GM19099 (cell line): ENCODE measurements around the gene ERFL.

Experiments
- POLR2A ChIP-seq: IDR thresholded peaks from 3 replicates; pipeline ENCODE4 v1.6.1; 2011; ENCODE audit warnings: low read depth; ENCODE audit not compliant: insufficient read length; ENCODE audit errors: extremely low read depth

The ERFL gene

GRCh38 chr19:41933693-41934426 lies 5.6 kb upstream of the ERFL start:
- no peak for TF ChIP-seq POLR2A

- TF ChIP-seq POLR2A = no peak
Measured at GRCh38 chr19:41932720-41933332, 4.6 kb upstream of the ERFL start.

DNA sequence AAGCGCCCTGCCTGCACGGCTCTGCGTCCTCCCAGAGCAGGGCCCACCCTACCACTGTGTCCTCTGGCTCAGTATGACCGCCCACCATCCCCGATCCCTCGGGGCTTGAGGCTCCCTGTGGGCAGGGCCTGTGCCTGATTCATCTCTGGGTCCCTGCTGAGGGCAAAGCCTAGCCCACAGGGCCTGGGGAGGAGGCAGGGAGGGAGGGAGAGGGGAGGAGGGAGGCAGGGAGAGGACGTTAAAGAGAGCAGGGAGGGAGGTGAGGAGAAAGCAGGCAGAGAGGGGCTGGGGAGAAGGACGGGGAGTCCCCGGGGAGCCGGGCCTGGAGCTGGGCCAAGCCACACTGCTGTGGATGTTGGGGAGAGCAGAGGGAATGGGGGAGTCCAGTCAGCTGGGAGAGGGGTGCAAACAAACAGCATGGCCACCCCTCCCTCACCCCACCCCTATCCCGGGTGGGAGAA lies 4.0 kb upstream of the ERFL start:
- TF ChIP-seq POLR2A = no peak

DNA sequence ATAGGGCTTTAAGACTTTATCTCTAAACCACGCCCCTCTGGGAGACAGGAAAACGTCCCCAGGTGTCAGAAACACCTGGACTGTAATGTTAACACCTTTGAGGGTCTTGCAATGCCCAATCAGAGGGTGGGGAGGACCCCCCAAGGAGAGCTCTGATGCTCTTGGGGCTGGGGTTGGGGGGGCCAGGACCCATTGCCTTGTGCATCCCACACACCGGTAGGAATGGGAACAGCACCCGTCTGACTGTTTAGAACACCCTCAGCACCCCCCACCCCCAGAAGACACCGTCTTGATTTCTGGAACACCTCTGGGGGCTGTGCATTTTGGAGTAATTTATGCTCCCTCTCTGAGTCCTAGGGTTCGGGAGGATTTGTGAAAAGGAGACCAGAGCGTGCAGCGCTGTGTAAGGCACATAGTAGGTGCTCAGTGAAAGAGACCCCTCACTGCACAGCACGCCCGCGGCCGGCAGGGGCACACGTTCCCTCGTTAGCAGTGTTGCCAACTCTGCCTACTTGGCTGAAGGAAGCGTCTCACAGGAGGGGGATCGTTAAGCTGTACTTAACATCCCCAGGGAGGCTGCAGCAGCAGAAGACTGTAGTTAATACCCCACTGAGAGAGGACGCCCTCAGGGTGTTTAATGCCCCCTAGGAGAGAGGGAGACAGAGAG lies 2.8 kb upstream of the ERFL start:
- TF ChIP-seq POLR2A = no peak

- no peak for TF ChIP-seq POLR2A
Measured at GRCh38 chr19:41930322-41930722, 2.1 kb upstream of the ERFL start.

DNA sequence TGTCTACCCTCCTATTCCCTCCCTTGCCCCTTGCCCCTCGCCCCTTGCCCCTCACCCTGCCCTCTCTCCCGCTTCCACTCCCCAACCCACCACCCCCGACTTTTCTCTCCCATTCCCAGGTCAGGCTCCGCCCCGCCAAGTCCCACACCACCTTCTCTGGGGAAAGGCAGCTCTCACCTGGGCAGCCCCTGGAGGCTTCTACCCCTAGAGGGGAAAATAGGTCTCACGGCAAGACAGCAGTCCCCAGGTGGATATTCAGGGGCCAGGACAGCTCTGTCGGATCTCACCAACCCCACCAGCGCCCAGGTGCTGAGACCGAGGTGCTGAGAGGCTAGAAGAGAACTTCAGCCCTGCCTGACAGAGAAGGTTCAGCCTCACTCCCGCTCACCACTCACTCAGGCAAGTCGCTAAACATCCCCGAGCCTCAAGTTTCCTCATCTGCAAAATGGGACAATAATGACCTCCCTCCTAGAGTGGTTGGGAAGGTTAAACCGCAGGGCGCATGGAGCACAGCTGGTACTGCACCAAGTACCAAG lies 1.4 kb upstream of the ERFL start:
- no peak for TF ChIP-seq POLR2A

DNA sequence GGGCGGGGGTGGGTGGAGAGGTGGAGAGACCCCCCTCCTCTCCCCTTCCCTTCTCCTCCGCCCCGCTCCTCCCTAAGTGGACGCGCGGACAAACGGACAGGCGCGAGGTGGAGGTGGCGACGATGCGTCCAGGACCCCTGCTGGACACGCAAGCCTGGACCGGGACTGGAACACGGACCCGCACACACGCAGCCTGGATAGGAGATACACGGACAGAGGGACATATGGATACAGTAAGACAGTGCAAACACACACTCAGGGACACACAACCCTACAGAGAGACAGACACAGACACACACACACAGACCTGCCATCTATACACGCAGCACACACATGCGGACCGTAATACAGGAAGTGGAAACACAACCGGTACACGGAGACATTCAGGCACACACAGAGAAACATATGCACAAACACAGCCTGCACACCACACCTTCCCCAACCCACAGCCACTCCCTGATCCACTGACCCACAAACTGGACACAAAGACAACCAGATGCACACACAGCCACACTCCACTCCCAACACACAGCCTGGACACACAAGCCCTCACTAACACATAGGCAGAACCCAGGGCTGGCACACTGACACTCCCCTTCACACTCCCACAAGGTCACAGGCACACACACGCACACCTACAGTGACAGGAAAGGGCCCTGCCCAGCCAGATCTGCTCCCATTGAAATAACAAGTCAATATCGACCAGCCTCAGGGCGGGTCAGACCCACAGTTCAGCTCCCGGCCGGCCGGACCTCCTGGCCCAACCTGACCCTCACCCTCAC lies 696 bp upstream of the ERFL start:
- TF ChIP-seq POLR2A = no peak

DNA sequence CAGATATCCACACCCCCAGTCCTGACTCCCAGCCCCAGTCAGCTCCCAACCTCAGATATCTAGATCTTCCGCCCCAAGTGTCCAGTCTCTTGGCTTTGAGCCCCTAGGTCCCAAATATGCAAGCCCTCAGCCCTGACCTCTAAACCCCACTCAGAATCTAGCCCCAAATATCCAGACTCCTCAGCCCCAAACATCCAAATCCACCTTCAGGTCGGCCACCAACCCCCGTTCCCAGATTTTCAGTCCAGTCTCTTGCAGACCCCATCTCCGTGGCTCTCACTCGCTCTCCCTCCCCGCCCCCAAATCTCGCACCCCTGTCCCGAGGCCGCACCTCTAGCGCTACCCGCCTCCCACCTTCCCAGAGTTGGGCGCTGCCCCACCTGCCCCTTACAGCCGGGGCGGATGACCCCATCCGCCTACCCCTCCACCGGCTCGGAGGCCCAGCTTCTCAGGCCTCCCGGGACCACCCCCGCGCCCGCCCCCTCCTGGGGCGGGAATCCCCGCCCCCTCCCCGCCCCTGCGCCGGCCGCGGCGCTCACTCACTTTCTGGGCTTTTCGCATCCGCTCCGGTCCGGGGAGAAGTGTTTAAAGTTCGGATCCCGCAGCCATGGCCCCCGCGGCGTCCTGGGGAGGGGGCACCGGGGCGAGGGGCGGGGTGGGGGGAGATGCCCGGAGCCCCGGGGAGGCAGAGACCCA lies 604 bp downstream of the ERFL start:
- TF ChIP-seq POLR2A = no peak

GRCh38 chr19:41926763-41927496 lies 1.3 kb downstream of the ERFL start:
- no peak for TF ChIP-seq POLR2A

DNA sequence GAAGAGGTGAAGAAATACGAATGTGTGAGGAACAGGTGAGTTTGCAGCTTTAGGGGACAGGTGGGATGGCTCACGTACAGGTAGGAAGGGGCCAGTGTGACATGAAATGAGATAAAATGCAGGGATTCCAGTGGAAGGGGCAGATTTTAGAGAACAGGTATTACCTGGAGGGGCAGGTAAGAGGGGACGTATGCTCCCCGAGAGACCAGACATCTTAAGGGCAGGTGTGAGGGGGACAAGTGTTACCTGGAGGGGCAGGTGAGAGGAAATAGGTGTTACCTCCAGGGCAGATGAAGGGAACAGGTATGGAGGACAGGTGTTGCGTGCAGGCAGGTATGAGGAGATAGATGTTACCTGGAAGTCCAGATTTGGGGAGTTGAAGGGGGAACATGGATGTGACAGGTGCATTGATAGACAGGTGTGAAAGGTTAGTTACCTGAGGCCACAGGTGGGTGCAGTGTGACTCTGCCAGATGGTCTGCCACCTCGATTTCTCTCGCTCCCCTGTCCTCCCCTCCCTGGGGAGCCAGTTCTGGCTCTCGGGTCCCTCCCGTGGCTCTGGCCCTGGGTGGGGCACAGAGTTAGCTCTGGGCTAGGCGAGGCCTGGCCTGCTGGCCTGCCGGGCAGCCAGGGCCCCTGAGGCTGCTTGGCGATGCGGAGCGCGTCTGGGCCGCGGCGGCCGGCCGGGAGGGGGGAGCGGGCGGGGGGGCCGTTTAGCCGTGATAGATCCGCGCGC lies 2.1 kb downstream of the ERFL start:
- no peak for TF ChIP-seq POLR2A

DNA sequence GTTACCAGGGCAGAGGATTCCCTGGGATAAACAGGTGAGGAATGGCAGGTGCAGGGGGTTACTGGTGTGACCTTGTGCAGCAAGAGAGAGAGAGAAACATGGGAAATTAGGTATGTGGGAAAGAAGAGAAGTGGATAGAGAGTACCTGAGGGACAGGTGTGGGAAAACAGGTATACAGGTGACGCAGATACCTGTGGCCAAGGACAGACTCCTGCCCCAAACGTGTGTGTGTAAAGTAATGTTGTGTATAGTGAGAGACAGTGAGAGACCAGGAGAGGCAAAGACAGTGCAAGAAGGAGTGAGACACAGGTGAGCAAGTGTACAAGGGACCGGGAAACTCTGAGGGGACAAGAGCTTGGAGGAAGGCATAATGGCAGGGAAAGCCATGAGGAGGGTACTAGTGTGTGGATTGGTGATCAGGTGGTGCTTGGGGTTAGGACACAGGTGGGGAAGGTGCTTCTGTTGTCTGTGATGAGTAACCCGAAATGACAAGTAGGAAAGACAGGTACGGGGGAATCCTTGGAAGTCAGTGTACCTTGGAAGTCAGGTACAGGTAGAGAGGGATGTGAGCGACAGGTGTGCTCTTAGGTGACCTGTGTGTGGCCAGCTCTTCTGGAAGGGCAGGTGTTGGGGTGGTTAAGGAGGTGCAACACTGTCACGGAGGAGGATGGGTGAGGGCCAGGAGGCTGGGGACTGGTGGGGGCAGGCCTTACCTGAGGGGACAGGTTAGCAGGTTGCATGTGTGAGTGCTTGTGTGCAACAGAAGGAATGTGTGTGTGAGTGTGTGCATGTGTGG lies 2.8 kb downstream of the ERFL start:
- TF ChIP-seq POLR2A = no peak
